Lung (tissue), 12 donors: Measurements from ENCODE around the gene NDUFA8. TPM values are rescaled to one million over a fixed set of nuclear protein-coding genes. Genes with fewer than 3 reads are reported as not detected.

ENCODE experiments used
- ATAC-seq: fragments of 200-7000 bp; cut with Tn5 transposase; one replicate; pipeline ENCODE4 v1.9.1; 2020; ENCODE audit warnings: moderate number of reproducible peaks; ENCODE audit not compliant: insufficient read depth, low FRiP score
- DNase-seq, 3 donors: peaks; one replicate each; pipeline ENCODE4 v3.0.0-alpha.2; 2013 to 2017
- H3K27ac ChIP-seq, 2 donors: one replicate each; pipeline ENCODE4 v1.5.1; 2013; ENCODE audit warnings: mild to moderate bottlenecking in 2 of 2, moderate library complexity in 2 of 2, control low read depth in 1 of 2, inconsistent platforms in 1 of 2, low read depth in 1 of 2, low read length in 1 of 2
- H3K27me3 ChIP-seq, 3 donors: one replicate each; pipeline ENCODE4 v1.5.1; 2013; ENCODE audit warnings: low read length in 2 of 3; ENCODE audit not compliant: control insufficient read depth in 3 of 3, insufficient read depth in 3 of 3
- H3K36me3 ChIP-seq, 4 donors: one replicate each; pipeline ENCODE4 v1.5.1; 2013; ENCODE audit warnings: low read length in 4 of 4, mild to moderate bottlenecking in 1 of 4, moderate library complexity in 1 of 4; ENCODE audit not compliant: control insufficient read depth in 4 of 4, insufficient read depth in 4 of 4
- H3K4me1 ChIP-seq, 5 donors: one replicate each; pipeline ENCODE4 v1.5.1; 2013; ENCODE audit warnings: low read length in 5 of 5, mild to moderate bottlenecking in 2 of 5, moderate library complexity in 1 of 5; ENCODE audit not compliant: control insufficient read depth in 5 of 5, insufficient read depth in 5 of 5
- H3K4me3 ChIP-seq: one replicate; pipeline ENCODE4 v1.5.1; 2013; ENCODE audit warnings: mild to moderate bottlenecking, control low read depth, moderate library complexity
- H3K9ac ChIP-seq, 2 donors: one replicate each; pipeline ENCODE4 v1.5.1; 2013; ENCODE audit warnings: low read length in 2 of 2, control low read depth in 1 of 2; ENCODE audit not compliant: insufficient read depth in 1 of 2
- H3K9me3 ChIP-seq, 4 donors: one replicate each; pipeline ENCODE4 v1.5.1; 2013; ENCODE audit warnings: low read length in 3 of 4, mild to moderate bottlenecking in 1 of 4, moderate library complexity in 1 of 4; ENCODE audit not compliant: control insufficient read depth in 4 of 4, insufficient read depth in 3 of 4
- WGBS, 2 donors: extraction: QIAGEN DNeasy Blood & Tissue Kit; methylation state at CpG; one replicate each; pipeline ENCODE4 v1.1.7; 2013; 5-methylcytosine and 5-hydroxymethylcytosine counted together
- polyA plus RNA-seq, 2 donors: library from polyadenylated mRNA; stranded (reverse); fragments of 200-250 nt; gene quantifications; one replicate each; pipeline ENCODE4 v1.2.1, GENCODE V29; 2013
- total RNA-seq, 2 donors: library from RNA; depleted of rRNA in 1 of 2; stranded (reverse); fragments of >200 nt in 1 of 2; gene quantifications; one replicate each; pipeline ENCODE4 v1.2.1, GENCODE V29; 2014 to 2021
- TF ChIP-seq, protein P1 (sequence below): IDR thresholded peaks from 2 replicates; pipeline ENCODE4 v1.5.1; 2012; ENCODE audit warnings: mild to moderate bottlenecking; ENCODE audit errors: control extremely low read depth, extremely low read depth
- donor health status: control.
- donor health status: control.
- donor health status: Bipolar disorder and iron deficiency.
- donor health status: healthy.
- donor health status: DM: yes; HTN: yes; CAD: no.

The NDUFA8 gene
- total and polyA plus RNA-seq, 4 donors = 26.6 to 107 (median 58.3) TPM

DNA sequence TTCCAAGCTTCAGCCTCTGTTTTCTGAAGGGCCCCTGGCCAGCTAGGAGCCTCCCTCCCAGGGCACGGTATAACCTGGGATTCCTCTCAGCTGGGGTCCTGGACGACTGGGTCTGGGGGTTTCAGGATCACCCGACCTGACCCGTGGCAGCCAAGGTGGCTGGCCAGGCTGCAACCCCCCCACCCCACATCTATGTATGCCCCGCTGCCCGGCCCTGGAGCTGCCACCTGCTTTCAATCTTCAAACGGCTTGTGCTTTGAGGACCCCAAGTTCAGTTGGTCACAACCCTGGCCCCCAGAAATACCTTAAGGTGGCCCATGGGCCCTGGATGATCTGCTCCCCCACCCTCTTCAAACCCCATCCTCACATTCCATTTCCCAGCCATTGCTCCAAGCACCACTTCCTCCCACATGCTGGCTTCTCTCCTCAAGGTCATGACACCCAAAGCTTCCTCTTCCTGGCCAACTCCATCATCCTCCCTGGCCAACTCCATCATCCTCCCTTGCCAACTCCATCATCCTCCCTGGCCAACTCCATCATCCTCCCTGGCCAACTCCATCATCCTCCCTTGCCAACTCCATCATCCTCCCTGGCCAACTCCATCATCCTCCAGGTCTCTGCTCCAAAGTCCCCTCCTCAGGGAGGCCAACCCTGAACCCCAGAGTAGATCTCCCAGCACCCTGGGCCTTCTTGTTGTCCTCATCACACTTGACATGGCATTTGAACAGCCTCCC, 49.3 kb downstream of the NDUFA8 start:
- no peak overlapping the region for H3K27ac ChIP-seq
- peaks cover 0 to 2% (median 0%) of the 10 kb centered on the region in 4 donors for H3K9me3 ChIP-seq
- H3K4me3 ChIP-seq = no peak overlapping the region
- H3K9ac ChIP-seq = no peak overlapping the region
- no peaks in the 10 kb centered on the region for H3K36me3 ChIP-seq
- H3K27me3 ChIP-seq = no peaks in the 10 kb centered on the region
- H3K4me1 ChIP-seq = no peaks in the 10 kb centered on the region
- DNase-seq (no peak), ATAC-seq (no peak)
- 93 to 94% methylated on average over 7 of the region's 7 CpGs for WGBS, 2 donors
- TF ChIP-seq, protein P1, sequence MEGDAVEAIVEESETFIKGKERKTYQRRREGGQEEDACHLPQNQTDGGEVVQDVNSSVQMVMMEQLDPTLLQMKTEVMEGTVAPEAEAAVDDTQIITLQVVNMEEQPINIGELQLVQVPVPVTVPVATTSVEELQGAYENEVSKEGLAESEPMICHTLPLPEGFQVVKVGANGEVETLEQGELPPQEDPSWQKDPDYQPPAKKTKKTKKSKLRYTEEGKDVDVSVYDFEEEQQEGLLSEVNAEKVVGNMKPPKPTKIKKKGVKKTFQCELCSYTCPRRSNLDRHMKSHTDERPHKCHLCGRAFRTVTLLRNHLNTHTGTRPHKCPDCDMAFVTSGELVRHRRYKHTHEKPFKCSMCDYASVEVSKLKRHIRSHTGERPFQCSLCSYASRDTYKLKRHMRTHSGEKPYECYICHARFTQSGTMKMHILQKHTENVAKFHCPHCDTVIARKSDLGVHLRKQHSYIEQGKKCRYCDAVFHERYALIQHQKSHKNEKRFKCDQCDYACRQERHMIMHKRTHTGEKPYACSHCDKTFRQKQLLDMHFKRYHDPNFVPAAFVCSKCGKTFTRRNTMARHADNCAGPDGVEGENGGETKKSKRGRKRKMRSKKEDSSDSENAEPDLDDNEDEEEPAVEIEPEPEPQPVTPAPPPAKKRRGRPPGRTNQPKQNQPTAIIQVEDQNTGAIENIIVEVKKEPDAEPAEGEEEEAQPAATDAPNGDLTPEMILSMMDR = no peak

DNA sequence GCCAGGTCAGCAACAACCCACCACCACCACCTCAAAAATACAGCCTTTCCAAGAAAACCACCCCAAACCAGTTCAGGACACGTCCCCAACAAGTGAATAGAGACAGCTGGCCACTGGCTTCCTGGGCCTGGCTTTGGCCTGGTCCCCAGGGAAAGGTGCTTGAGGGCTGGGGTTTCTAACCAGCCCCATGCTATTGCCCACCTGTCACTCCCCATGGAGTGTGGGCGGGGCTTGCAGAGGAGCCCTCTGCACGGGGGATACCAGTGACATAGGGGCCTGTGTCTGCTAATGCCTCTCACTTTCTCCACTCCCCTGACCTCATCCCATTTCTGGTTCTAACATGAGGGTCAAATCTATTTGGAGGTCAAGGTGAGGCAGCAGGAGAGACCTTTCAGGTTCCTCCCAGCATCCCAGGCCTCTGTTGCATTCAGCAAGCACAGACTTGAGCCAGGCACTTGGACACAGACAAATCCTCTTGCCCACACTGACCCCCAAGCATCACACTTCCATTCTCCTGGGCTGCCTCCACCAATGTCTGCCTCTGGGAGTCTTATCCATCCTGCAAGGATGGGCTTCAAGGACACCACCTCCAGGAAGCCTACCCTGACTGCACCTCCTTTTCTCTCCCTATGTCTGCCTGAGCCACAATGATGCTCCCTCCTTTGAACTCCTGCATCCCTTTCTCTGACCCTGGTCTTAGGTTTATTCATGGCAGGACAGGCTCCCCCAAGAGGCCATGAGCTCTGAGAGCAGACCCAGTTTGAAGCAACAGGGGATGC, 50.4 kb downstream of the NDUFA8 start:
- H3K9me3 ChIP-seq = no peaks in the 10 kb centered on the region
- no peak overlapping the region for H3K4me3 ChIP-seq

DNA sequence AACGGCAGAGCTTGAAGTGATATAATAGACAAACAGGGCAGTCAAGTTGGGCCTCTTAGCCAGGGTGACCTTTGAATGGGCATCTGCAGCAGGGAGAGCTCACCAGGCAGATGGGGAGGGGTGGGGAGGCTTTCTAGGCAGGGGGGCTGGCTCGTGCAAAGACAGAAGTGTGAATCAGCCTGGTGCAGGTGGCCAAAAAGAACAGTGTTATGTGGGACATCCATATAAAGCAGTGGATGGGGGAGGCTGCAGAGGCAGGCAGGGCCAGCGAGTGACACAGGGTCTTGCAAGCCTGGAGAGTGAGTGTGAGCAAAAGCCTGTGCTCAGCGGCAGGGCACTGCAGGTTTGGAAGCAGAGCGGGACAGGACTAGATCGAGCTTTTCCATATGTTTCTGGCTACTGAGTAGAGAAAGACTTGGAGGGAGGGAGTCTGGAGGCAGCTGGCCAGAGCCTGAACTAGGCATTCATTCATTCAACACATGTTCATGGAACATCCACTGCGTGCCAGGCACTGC, 52.2 kb downstream of the NDUFA8 start:
- no peak overlapping the region for H3K27ac ChIP-seq
- ATAC-seq (no peak), DNase-seq (no peak)
- WGBS, 2 donors = 77 to 89% methylated on average over 7 of the region's 7 CpGs
- no peak overlapping the region for H3K4me3 ChIP-seq
- peaks cover 0 to 3% (median 0%) of the 10 kb centered on the region in 4 donors for H3K9me3 ChIP-seq
- H3K36me3 ChIP-seq = no peaks in the 10 kb centered on the region
- H3K27me3 ChIP-seq = no peaks in the 10 kb centered on the region
- TF ChIP-seq, protein P1 = no peak
- H3K9ac ChIP-seq = no peak overlapping the region
- no peaks in the 10 kb centered on the region for H3K4me1 ChIP-seq

More for the DNA sequence above, 50.4 kb downstream of the NDUFA8 start:
- DNase-seq (no peak), ATAC-seq (no peak)
- TF ChIP-seq, protein P1 = no peak
- no peaks in the 10 kb centered on the region for H3K4me1 ChIP-seq
- no peaks in the 10 kb centered on the region for H3K27me3 ChIP-seq
- WGBS, 2 donors = 81 to 90% methylated on average over 3 of the region's 3 CpGs
- H3K9ac ChIP-seq = no peak overlapping the region
- H3K36me3 ChIP-seq = no peaks in the 10 kb centered on the region
- no peak overlapping the region for H3K27ac ChIP-seq
